Panc1 (cell line): ENCODE measurements around the gene POFUT1. TPM values are rescaled to one million over a fixed set of nuclear protein-coding genes. Genes with fewer than 3 reads are reported as not detected.

Experiments
- ATAC-seq: fragments of 200-7000 bp; cut with Tn5 transposase; 2 replicates; pipeline ENCODE4 v1.9.1; 2020; ENCODE audit warnings: mild to moderate bottlenecking, moderate library complexity
- BruUV-seq: library from RNA; stranded (reverse); fragments of 400-500 nt; replicated peaks from 2 replicates; lab custom pipeline; 2021; lab: Mats Ljungman, UMichigan
- CTCF ChIA-PET: fragments of 300-600 bp; sonication (Branson Sonifier 250); formaldehyde crosslinking; loops from one replicate; lab custom pipeline; 2022; ENCODE audit warnings: antibody characterized with exemption; lab: Charles Lee
- POLR2A ChIA-PET: fragments of 300-600 bp; sonication (Branson Sonifier 250); formaldehyde crosslinking; loops from one replicate; lab custom pipeline; 2022; ENCODE audit warnings: antibody characterized with exemption; lab: Charles Lee
- DNase-seq: peaks from one replicate; pipeline ENCODE4 v3.0.0-alpha.2; 2010; ENCODE audit warnings: low read depth, low spot score
- H3K27ac ChIP-seq: 2 replicates; pipeline ENCODE4 v1.5.1; 2011; ENCODE audit warnings: mild to moderate bottlenecking, low read length, inconsistent platforms
- H3K27me3 ChIP-seq: fragments of 200-500 bp; sonication (Bioruptor generic); 2 replicates; pipeline ENCODE4 v1.6.0; 2014; ENCODE audit warnings: low read length, inconsistent platforms; ENCODE audit not compliant: control insufficient read depth, insufficient read depth
- H3K36me3 ChIP-seq: fragments of 200-500 bp; sonication (Bioruptor generic); 2 replicates; pipeline ENCODE4 v1.5.1; 2014; ENCODE audit warnings: inconsistent platforms, mild to moderate bottlenecking, low read length, moderate library complexity; ENCODE audit not compliant: control insufficient read depth, insufficient read depth
- H3K4me1 ChIP-seq: 2 replicates; pipeline ENCODE4 v1.5.1; 2011; ENCODE audit warnings: inconsistent platforms, mild to moderate bottlenecking, low read length, moderate library complexity; ENCODE audit not compliant: control insufficient read depth, insufficient read depth
- H3K4me3 ChIP-seq, 2 experiments: 2 replicates each; pipeline ENCODE4 v1.5.1; 2011 to 2012; ENCODE audit warnings: low read depth in 2 of 2, low read length in 2 of 2, mild to moderate bottlenecking in 2 of 2, inconsistent platforms in 1 of 2, moderate library complexity in 1 of 2
- H3K9me3 ChIP-seq: fragments of 200-500 bp; sonication (Bioruptor generic); 2 replicates; pipeline ENCODE4 v1.5.1; 2014; ENCODE audit warnings: low read depth, mild to moderate bottlenecking, inconsistent platforms, low read length, moderate library complexity; ENCODE audit not compliant: control insufficient read depth, insufficient read depth
- CTCF ChIP-seq: fragments of 450-650 bp; IDR thresholded peaks from 2 replicates; pipeline ENCODE4 v1.5.1; 2017; ENCODE audit warnings: mild to moderate bottlenecking
- POLR2AphosphoS5 ChIP-seq: IDR thresholded peaks from 2 replicates; pipeline ENCODE4 v1.6.1; 2012; ENCODE audit warnings: mild to moderate bottlenecking, low read depth, low read length, moderate library complexity
- REST ChIP-seq, 2 experiments: IDR thresholded peaks; 2 replicates each; pipeline ENCODE4 v1.6.1; 2011 to 2012; ENCODE audit warnings: low read depth in 2 of 2, control low read depth in 1 of 2, low read length in 1 of 2, mild to moderate bottlenecking in 1 of 2, moderate library complexity in 1 of 2; ENCODE audit not compliant: insufficient read depth in 1 of 2
- SIN3A ChIP-seq: IDR thresholded peaks from 2 replicates; pipeline ENCODE4 v1.6.1; 2012; ENCODE audit warnings: low read depth, mild to moderate bottlenecking, low read length, moderate library complexity, borderline replicate concordance; ENCODE audit not compliant: insufficient read depth
- TCF7L2 ChIP-seq: IDR thresholded peaks from 2 replicates; pipeline ENCODE4 v1.6.1; 2011; ENCODE audit warnings: mild to moderate bottlenecking, low read depth, low read length, inconsistent platforms
- in situ Hi-C: cut with HindIII; loops from 2 replicates; pipeline ENCODE4 v1.10.0; 2016; ENCODE audit warnings: low sequenced_read_pairs, low pct_unique_long_range_greater_than_20kb
- intact Hi-C: fragments of 100-400 bp; cut with micrococcal nuclease; formaldehyde crosslinking; loops from one replicate; pipeline ENCODE4 v1.10.0; 2022; ENCODE audit not compliant: unreplicated experiment
- total RNA-seq: library from RNA; stranded (reverse); gene quantifications from one replicate; pipeline ENCODE4 v1.2.1, GENCODE V29; 2021; ENCODE audit not compliant: unreplicated experiment

POFUT1 gene
- total RNA-seq, 1 experiment from 2014 or later = 138 TPM

- no TSS peak for BruUV-seq
- ATAC-seq (no peak), DNase-seq (no peak)
- peaks cover 25% of the 10 kb centered on the region for H3K36me3 ChIP-seq
- intact Hi-C loops = no loop called here
- ChIA-PET CTCF (no interaction called here), POLR2A (no interaction called here)
- no peak overlapping the region for H3K27ac ChIP-seq
- no peaks in the 10 kb centered on the region for H3K9me3 ChIP-seq
- in situ Hi-C loops = no loop called here
- peaks cover 24% of the 10 kb centered on the region for H3K4me1 ChIP-seq
- TF ChIP-seq POLR2AphosphoS5 (no peak), REST (IDR thresholded peaks at IDR 0.05; ENCODE audit: insufficient read depth in 1 of 2, low read depth in 2 of 2, low read length in 1 of 2) (no peak), TCF7L2 (no peak), SIN3A (no peak), CTCF (no peak)
- H3K4me3 ChIP-seq = no peak overlapping the region
- H3K27me3 ChIP-seq = no peaks in the 10 kb centered on the region
Measured at GRCh38 chr20:32201977-32202363, 5.7 kb upstream of the POFUT1 start.

GRCh38 chr20:32203356-32204204 lies 4.1 kb upstream of the POFUT1 start:
- ATAC-seq = no peak
- H3K27ac ChIP-seq = no peak overlapping the region
- ChIA-PET POLR2A (no interaction called here), CTCF (no interaction called here)
- no peaks in the 10 kb centered on the region for H3K27me3 ChIP-seq
- no peak overlapping the region for H3K4me3 ChIP-seq
- peaks cover 13% of the 10 kb centered on the region for H3K36me3 ChIP-seq
- BruUV-seq = no TSS peak
- no peak for TF ChIP-seq REST (IDR thresholded peaks at IDR 0.05; ENCODE audit: insufficient read depth in 1 of 2, low read depth in 2 of 2, low read length in 1 of 2)
- TF ChIP-seq POLR2AphosphoS5 = no peak
- no peak for TF ChIP-seq CTCF
- no peak for TF ChIP-seq SIN3A
- no peak for TF ChIP-seq TCF7L2
- H3K4me1 ChIP-seq = peaks cover 26% of the 10 kb centered on the region
- H3K9me3 ChIP-seq = no peaks in the 10 kb centered on the region
- in situ Hi-C loops (no loop called here), intact Hi-C loops (no loop called here)
- DNase-seq = no peak
